ENCODE measurements around the gene ARRDC1.

Gene ARRDC1

DNA sequence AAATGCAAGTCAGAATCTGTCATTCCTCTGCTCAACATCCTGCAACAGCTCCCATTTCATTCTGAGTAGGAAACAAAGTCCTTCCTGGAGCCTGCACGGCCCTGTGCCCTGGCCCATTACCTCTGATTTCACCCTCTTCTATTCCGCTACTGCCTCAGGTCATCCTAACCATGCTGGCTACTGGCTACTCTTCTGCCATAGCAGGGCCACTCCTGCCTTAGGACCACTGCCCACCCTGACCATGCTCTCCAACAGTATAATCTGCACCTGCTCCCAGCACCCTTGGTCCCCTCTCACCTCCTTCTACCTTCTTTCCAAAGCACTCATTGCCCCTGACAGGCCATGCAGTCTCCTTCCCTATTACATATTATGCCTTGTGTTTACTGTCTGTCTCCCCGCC, 34.9 kb upstream of the ARRDC1 start:
- TF ChIP-seq, protein P1, sequence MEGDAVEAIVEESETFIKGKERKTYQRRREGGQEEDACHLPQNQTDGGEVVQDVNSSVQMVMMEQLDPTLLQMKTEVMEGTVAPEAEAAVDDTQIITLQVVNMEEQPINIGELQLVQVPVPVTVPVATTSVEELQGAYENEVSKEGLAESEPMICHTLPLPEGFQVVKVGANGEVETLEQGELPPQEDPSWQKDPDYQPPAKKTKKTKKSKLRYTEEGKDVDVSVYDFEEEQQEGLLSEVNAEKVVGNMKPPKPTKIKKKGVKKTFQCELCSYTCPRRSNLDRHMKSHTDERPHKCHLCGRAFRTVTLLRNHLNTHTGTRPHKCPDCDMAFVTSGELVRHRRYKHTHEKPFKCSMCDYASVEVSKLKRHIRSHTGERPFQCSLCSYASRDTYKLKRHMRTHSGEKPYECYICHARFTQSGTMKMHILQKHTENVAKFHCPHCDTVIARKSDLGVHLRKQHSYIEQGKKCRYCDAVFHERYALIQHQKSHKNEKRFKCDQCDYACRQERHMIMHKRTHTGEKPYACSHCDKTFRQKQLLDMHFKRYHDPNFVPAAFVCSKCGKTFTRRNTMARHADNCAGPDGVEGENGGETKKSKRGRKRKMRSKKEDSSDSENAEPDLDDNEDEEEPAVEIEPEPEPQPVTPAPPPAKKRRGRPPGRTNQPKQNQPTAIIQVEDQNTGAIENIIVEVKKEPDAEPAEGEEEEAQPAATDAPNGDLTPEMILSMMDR (IDR thresholded peaks at IDR 0.05; ENCODE audit: low read depth, low read length) = no peak
- DNase-seq (ENCODE audit: extremely low read depth, low read depth) = no peak

DNA sequence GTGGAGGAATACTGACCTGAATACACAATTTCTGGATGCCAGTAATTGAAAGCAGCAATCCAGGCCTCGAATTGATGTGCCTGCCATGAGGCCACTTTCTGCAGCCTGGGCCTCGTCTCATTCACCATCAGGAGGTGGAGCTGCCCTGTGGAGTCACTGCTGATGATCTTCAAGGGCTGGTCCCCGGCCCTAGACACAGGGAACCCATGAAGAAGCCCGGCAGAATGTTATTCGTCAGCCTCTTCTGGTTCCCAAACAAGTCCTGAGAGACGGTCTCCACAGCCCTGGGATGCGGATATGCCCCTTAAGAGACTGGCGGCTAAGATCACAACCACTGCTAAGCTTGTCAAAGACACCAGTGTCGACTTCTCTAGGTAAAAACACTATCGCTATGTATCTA, 31.3 kb upstream of the ARRDC1 start:
- DNase-seq (ENCODE audit: extremely low read depth, low read depth) = no peak
- TF ChIP-seq, protein P1 (IDR thresholded peaks at IDR 0.05; ENCODE audit: low read depth, low read length) = no peak

DNA sequence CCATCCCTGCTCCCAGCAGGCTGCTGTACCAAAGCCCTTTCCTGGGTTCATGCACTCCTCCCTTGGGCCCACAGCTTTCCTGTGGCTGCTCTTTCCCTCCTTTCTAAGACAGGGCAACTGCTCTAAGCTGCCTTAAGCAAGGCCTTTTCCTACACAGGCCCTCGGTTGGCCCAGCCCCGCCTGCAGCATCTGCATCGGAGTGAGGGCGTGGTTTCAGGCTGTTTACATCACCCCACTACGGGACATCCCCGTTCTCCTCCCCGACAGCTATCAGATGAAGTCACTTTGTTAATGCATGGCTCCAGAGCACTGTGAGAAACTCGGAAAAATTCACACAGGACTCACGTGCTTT, 30.1 kb upstream of the ARRDC1 start:
- TF ChIP-seq, protein P1 (IDR thresholded peaks at IDR 0.05; ENCODE audit: low read depth, low read length) = no peak
- no peak for DNase-seq (ENCODE audit: extremely low read depth, low read depth)

DNA sequence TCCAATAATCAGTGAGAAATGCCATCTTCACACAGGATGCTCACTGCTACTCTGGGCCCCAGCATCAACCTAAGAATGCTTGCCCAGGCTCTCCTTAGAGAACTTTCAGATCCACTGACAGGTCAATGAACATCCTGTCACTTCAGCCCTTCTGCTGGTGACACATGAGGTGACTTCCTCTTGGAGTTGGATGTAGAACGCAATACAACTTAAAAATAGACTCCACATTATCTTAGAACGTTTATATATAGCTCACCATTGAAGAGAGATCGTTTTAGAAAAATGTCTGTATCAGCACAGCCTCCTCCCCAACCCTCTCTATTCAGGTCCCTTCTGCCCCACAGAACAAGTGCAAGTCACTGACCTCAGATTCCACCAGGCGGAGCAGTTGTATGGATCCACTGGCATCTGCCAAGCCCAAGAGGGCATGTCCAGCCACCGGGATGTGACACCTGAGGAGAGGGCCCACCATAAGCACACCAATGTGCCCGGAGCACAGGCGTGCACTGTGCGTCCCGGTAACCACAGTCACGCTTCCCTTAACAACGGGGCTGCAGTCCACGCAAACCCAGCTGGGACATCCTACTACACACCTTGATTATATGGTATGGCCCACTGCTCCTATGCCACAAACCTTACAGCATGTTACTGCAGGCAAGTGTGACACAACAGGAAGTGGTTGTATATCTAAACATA, 29.6 kb upstream of the ARRDC1 start:
- TF ChIP-seq, protein P1 (IDR thresholded peaks at IDR 0.05; ENCODE audit: low read depth, low read length) = no peak
- DNase-seq (ENCODE audit: extremely low read depth, low read depth) = no peak

DNA sequence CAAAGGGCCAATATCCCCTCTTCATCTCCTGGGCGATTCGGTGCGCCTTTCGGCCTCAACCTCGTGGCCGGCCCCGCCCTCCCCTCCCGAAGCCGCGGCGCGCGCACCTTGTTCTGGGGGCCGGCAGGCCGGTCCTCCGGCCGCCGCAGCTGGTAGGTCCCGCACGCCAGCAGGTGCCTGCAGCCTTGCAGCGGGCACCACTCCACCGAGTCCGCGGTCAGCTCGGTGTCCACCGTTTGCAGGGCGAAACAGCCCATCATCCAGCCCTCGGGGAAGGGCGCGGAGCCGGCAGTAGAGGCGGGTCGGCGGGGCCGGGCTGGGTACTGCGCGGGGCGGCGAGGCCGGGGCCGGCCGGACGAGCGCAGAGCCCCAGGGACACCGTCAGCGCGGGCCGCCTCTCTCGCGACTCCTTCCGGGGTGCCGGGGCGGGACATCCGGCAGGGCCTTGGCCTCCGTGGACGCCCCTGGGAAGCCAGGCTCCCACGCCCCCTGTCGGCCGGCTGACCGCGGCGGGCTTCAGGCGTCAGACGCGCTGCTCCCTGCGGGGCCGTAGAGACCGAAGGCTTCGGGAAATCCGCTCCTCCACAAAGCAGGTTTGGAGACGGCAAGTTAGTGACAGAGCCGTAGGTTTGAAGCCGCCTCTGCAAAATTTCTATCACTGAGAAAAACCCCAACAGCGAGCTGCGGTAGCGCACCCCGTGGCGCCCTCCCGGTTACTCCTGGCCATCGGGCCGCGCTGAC, 26.8 kb upstream of the ARRDC1 start, which contains the start of gene DPH7:
DPH7 (minus strand) TSS at position 408 of the 741 bp plus-strand sequence; CDS start at position 260, 148 bp downstream.
- TF ChIP-seq, protein P1 (IDR thresholded peaks at IDR 0.05; ENCODE audit: low read depth, low read length) = peak; percentile 86
- DNase-seq (ENCODE audit: extremely low read depth, low read depth) = peak; percentile 69

DNA sequence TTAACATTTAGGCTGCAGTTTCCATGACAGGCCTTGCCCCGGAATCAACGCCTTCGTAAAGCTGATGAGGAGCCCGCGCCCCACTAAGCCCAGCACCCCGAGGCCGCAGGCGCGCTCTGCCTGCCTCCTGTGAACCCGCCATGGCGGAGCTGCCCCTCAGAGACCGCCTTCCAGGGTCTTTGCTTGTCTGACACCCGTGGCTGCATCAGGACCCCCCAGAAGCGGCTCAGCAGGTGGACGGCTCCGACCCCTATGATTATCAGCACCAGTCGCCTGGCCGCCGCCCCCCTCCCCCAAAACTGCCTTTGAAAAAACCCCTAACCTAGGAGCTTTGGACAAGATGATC, 26.3 kb upstream of the ARRDC1 start:
- no peak for DNase-seq (ENCODE audit: extremely low read depth, low read depth)
- TF ChIP-seq, protein P1 (IDR thresholded peaks at IDR 0.05; ENCODE audit: low read depth, low read length) = no peak

DNA sequence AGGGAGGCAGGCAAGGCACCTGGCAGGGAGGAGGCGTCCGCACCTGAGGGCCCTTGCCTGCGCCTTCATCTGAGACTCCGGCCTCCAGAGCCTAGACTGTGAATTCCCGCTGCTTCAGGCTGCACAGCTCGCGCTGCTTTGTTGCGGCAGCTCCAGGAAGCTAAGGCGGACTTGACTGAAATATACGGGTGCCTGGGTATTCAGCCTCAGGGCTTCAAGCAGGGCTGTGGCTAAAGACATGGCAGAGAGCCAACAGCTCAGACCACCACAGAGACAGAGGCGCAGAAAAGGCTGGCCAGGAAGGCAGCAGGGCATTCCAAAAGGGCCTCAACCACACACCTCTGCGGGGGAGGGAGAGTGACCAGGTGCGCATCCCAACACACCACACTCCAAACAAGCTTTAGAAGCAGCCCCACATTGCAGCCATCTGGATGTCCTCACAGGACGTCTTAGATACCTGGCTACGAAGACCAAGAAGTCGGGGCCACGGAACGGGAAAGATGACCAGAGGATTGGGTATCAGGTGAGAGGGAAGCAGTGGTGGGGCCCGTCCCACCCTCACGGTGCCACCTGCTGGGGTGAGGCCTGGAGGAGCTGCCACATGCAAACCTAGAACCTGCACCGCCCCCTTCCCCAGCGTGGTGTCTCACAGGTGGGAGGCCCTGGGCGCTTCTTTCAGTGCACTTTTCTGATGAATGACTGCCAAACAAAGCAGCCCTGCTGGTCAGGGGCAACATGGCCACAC, 25.1 kb upstream of the ARRDC1 start:
- DNase-seq (ENCODE audit: extremely low read depth, low read depth) = no peak
- TF ChIP-seq, protein P1 (IDR thresholded peaks at IDR 0.05; ENCODE audit: low read depth, low read length) = no peak
